Measurements from ENCODE around the gene HERC4. TPM values are rescaled to one million over a fixed set of nuclear protein-coding genes. Genes with fewer than 3 reads are reported as not detected.
A peak's percentile ranks its signal among the peaks of the same experiment; 100 is the strongest.

Gene HERC4
- total RNA-seq, 2 donors from 2014 or later: 53.8 to 60.1 TPM

DNA sequence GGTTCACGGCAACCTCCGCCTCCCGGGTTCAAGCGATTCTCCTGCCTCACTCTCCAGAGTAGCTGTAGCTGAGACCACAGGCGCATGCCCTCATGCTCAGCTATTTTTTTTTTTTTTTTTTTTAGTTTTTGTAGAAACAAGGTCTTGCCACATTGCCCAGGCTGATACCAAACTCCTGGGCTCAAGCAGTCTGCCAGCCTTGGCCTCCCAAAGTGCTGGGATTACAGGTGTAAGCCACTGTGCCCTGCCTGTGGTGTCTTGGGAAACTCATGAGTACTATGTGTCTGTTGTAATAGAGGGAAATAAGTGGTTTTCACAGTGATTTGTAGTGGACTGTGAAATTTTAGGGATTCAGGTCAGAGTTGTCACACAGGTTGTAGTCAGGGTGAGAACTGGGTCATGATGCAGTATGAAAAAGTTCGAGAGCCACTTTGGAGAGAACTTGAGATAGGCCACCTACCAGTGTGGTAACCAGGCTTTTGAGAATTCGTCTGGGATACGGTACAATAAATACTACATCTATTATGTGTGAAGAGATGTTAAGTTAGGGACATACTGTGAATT lies 160.2 kb downstream of the HERC4 start:
- Mint-ChIP-seq H3K36me3 (ENCODE audit: low read depth) (peaks cover 65% of the 10 kb centered on the region), H3K4me1 (no peaks in the 10 kb centered on the region), H3K4me3 (no peak overlapping the region), H3K27me3 (ENCODE audit: insufficient read depth) (no peaks in the 10 kb centered on the region), H3K27ac (peak overlapping the region; percentile 77), H3K9me3 (no peaks in the 10 kb centered on the region)
- 94 to 97% methylated on average over 5 to 8 of the region's 8 CpGs for WGBS, 2 experiments (ENCODE audit: insufficient coverage in 1 of 2, insufficient read length in 1 of 2)
- Histone ChIP-seq H3K4me1 (ENCODE audit: control insufficient read depth, insufficient read depth, low read length) (no peaks in the 10 kb centered on the region), H3K9me3 (ENCODE audit: control insufficient read depth, low read length) (no peaks in the 10 kb centered on the region), H3K36me3 (ENCODE audit: control insufficient read depth, insufficient read depth, low read length) (peaks cover 83% of the 10 kb centered on the region), H3K27ac (ENCODE audit: low read depth, low read length) (no peak overlapping the region), H3K9ac (ENCODE audit: extremely low read depth, low read length, poor library complexity, severe bottlenecking) (no peak overlapping the region), H3K4me3 (ENCODE audit: low read length) (no peak overlapping the region), H3K27me3 (ENCODE audit: control insufficient read depth, insufficient read depth, low read length, poor library complexity, severe bottlenecking) (no peaks in the 10 kb centered on the region)
- DNase-seq: no peak
- TF ChIP-seq CTCF (conservative IDR thresholded peaks at IDR 0.05): no peak

GRCh38 chr10:67912331-67912946 lies 162.6 kb downstream of the HERC4 start:
- no peaks in the 10 kb centered on the region for H3K4me1 Mint-ChIP-seq
- 91 to 92% methylated on average over 2 of the region's 2 CpGs for WGBS, 2 experiments (ENCODE audit: insufficient coverage in 1 of 2, insufficient read length in 1 of 2)

GRCh38 chr10:67903581-67903980 lies 171.5 kb downstream of the HERC4 start:
- no peak overlapping the region for H3K27ac Mint-ChIP-seq
- Histone ChIP-seq H3K27me3 (ENCODE audit: control insufficient read depth, insufficient read depth, low read length, poor library complexity, severe bottlenecking) (no peaks in the 10 kb centered on the region), H3K4me1 (ENCODE audit: control insufficient read depth, insufficient read depth, low read length) (no peaks in the 10 kb centered on the region), H3K4me3 (ENCODE audit: low read length) (no peak overlapping the region), H3K27ac (ENCODE audit: low read depth, low read length) (no peak overlapping the region), H3K9me3 (ENCODE audit: control insufficient read depth, low read length) (no peaks in the 10 kb centered on the region), H3K36me3 (ENCODE audit: control insufficient read depth, insufficient read depth, low read length) (peaks cover 77% of the 10 kb centered on the region), H3K9ac (ENCODE audit: extremely low read depth, low read length, poor library complexity, severe bottlenecking) (no peak overlapping the region)
- no peaks in the 10 kb centered on the region for H3K4me1 Mint-ChIP-seq
- H3K9me3 Mint-ChIP-seq: no peaks in the 10 kb centered on the region
- TF ChIP-seq CTCF (conservative IDR thresholded peaks at IDR 0.05): no peak
- H3K27me3 Mint-ChIP-seq (ENCODE audit: insufficient read depth): no peaks in the 10 kb centered on the region
- H3K36me3 Mint-ChIP-seq (ENCODE audit: low read depth): peaks cover 79% of the 10 kb centered on the region
- WGBS, 2 experiments (ENCODE audit: insufficient coverage in 1 of 2, insufficient read length in 1 of 2): 79 to 94% methylated on average over 7 of the region's 7 CpGs
- no peak for DNase-seq
- no peak overlapping the region for H3K4me3 Mint-ChIP-seq

More at GRCh38 chr10:67912331-67912946, 162.6 kb downstream of the HERC4 start:
- H3K27ac Mint-ChIP-seq: no peak overlapping the region
- Histone ChIP-seq H3K36me3 (ENCODE audit: control insufficient read depth, insufficient read depth, low read length) (peaks cover 95% of the 10 kb centered on the region), H3K9me3 (ENCODE audit: control insufficient read depth, low read length) (no peaks in the 10 kb centered on the region), H3K9ac (ENCODE audit: extremely low read depth, low read length, poor library complexity, severe bottlenecking) (no peak overlapping the region), H3K4me1 (ENCODE audit: control insufficient read depth, insufficient read depth, low read length) (no peaks in the 10 kb centered on the region), H3K4me3 (ENCODE audit: low read length) (no peak overlapping the region), H3K27me3 (ENCODE audit: control insufficient read depth, insufficient read depth, low read length, poor library complexity, severe bottlenecking) (no peaks in the 10 kb centered on the region), H3K27ac (ENCODE audit: low read depth, low read length) (no peak overlapping the region)
- H3K36me3 Mint-ChIP-seq (ENCODE audit: low read depth): peaks cover 79% of the 10 kb centered on the region
- H3K9me3 Mint-ChIP-seq: no peaks in the 10 kb centered on the region
- TF ChIP-seq CTCF (conservative IDR thresholded peaks at IDR 0.05): no peak
- no peak overlapping the region for H3K4me3 Mint-ChIP-seq
- DNase-seq: no peak
- no peaks in the 10 kb centered on the region for H3K27me3 Mint-ChIP-seq (ENCODE audit: insufficient read depth)
